GM21528 (cell line): ENCODE data around the gene PLEKHO1.

Experiments
- ATAC-seq: cut with Tn5 transposase; IDR thresholded peaks from one replicate; pipeline ENCODE4 v1.9.1; 2021; ENCODE audit warnings: mild to moderate bottlenecking, moderate library complexity; ENCODE audit not compliant: unreplicated experiment, low FRiP score

PLEKHO1 gene

GRCh38 chr1:150146849-150147542, 2.7 kb upstream of the PLEKHO1 start:
- no peak for ATAC-seq

- no peak for ATAC-seq
These were observed 862 bp upstream of the PLEKHO1 start for GRCh38 chr1:150148837-150149270.

- no peak for ATAC-seq
These were observed 661 bp downstream of the PLEKHO1 start for GRCh38 chr1:150150133-150151021.

- no peak for ATAC-seq
These were observed 1.8 kb downstream of the PLEKHO1 start for GRCh38 chr1:150151291-150152181.

GRCh38 chr1:150152182-150152536, 2.4 kb downstream of the PLEKHO1 start:
- no peak for ATAC-seq

GRCh38 chr1:150152772-150153456, 3.2 kb downstream of the PLEKHO1 start:
- ATAC-seq: no peak

GRCh38 chr1:150154143-150154542, 4.4 kb downstream of the PLEKHO1 start:
- ATAC-seq: no peak

- no peak for ATAC-seq
These were observed 5.8 kb downstream of the PLEKHO1 start for GRCh38 chr1:150155413-150156071.

- ATAC-seq: no peak
These were observed 7.3 kb downstream of the PLEKHO1 start for GRCh38 chr1:150156868-150157603.

- no peak for ATAC-seq
These were observed 9.8 kb downstream of the PLEKHO1 start for GRCh38 chr1:150159550-150159949.

GRCh38 chr1:150160964-150161621, 11.4 kb downstream of the PLEKHO1 start:
- no peak for ATAC-seq

- no peak for ATAC-seq
These were observed 12.2 kb downstream of the PLEKHO1 start for GRCh38 chr1:150161747-150162581.

- no peak for ATAC-seq
These were observed 12.8 kb downstream of the PLEKHO1 start for GRCh38 chr1:150162582-150162861.

- ATAC-seq: peak; percentile 30
These were observed 13.4 kb downstream of the PLEKHO1 start for GRCh38 chr1:150162862-150163706.

- no peak for ATAC-seq
These were observed 14.5 kb downstream of the PLEKHO1 start for GRCh38 chr1:150164224-150164623.

GRCh38 chr1:150164779-150165178, 15.1 kb downstream of the PLEKHO1 start:
- ATAC-seq: no peak
